ENCODE data around the gene MLLT6. TPM values are rescaled to one million over a fixed set of nuclear protein-coding genes. Genes with fewer than 3 reads are reported as not detected.

Gene MLLT6
- total and polyA plus RNA-seq, 2 of the 13 experiments (the other 11 are each of a cell fraction or from before 2014, with no cell fraction given): 50.7 to 69.5 TPM

GRCh38 chr17:38706505-38707216 lies 1.6 kb downstream of the MLLT6 start (continued):
- TF ChIP-seq ARID4A (CRISPR knock-in tag; IDR thresholded peaks at IDR 0.05; ENCODE audit: borderline replicate concordance) (0 out of 2 replicates have a peak, but pooled peaks have one; percentile 48), ZSCAN30 (CRISPR knock-in tag; IDR thresholded peaks at IDR 0.05) (no peak), ZMAT3 (CRISPR knock-in tag; conservative IDR thresholded peaks at IDR 0.05) (0 out of 2 replicates have a peak, but pooled peaks have one; percentile 66), POLR2AphosphoS5 (IDR thresholded peaks at IDR 0.05; ENCODE audit: low read depth, low read length) (0 out of 2 replicates have a peak, but pooled peaks have one; percentile 34), ZNF230 (CRISPR knock-in tag; IDR thresholded peaks at IDR 0.05) (no peak), ZNF331 (CRISPR knock-in tag; IDR thresholded peaks at IDR 0.05) (no peak), FLYWCH1 (CRISPR knock-in tag; IDR thresholded peaks at IDR 0.05) (no peak), ASH2L (IDR thresholded peaks at IDR 0.05; ENCODE audit: insufficient read length, low read depth, low read length) (peak; percentile 48), ZNF503 (CRISPR knock-in tag; IDR thresholded peaks at IDR 0.05) (no peak), ZNF446 (CRISPR knock-in tag; IDR thresholded peaks at IDR 0.05) (no peak), SP1 (IDR thresholded peaks at IDR 0.05) (no peak), SP1 (CRISPR knock-in tag; IDR thresholded peaks at IDR 0.05) (no peak), CAMTA2 (CRISPR knock-in tag; IDR thresholded peaks at IDR 0.05; ENCODE audit: borderline replicate concordance) (no peak), JARID2 (CRISPR knock-in tag; IDR thresholded peaks at IDR 0.05; ENCODE audit: insufficient replicate concordance) (no peak), PRDM15 (CRISPR knock-in tag; IDR thresholded peaks at IDR 0.05) (no peak), KDM5B (CRISPR knock-in tag; IDR thresholded peaks at IDR 0.05; ENCODE audit: borderline replicate concordance) (no peak), THAP7 (CRISPR knock-in tag; IDR thresholded peaks at IDR 0.05) (0 out of 2 replicates have a peak, but pooled peaks have one; percentile 24), TEAD3 (CRISPR knock-in tag; optimal IDR thresholded peaks at IDR 0.05; ENCODE audit: borderline replicate concordance) (peak; percentile 36)

All from HepG2 (cell line).